Stimulated activated naive B cell treated with anti-CD40 and anti-IgM and Interleukin-4, amounts not matched to agents 10 μg/mL and 1 μg/mL and 100 μg/mL, for 72 hours (primary cell): ENCODE measurements around the gene THOC5.

ENCODE experiments used
- ATAC-seq, 2 donors: fragments of 150-1000 bp; cut with Tn5 transposase; replicated peaks; 2 replicates each; pipeline ENCODE4 v1.10.0; 2021; ENCODE audit warnings: moderate library complexity in 1 of 2
- DNase-seq: peaks from one replicate; pipeline ENCODE4 v3.0.0; 2021
- H3K27ac Mint-ChIP-seq: one replicate; pipeline ENCODE4 v1.8.0; 2022; ENCODE audit warnings: mild to moderate bottlenecking, mixed read lengths
- H3K27me3 Mint-ChIP-seq, 2 donors: one replicate each; pipeline ENCODE4 v1.8.0; 2022; ENCODE audit warnings: mixed read lengths in 2 of 2
- H3K36me3 Mint-ChIP-seq, 2 donors: one replicate each; pipeline ENCODE4 v1.8.0; 2022; ENCODE audit warnings: mixed read lengths in 2 of 2, mild to moderate bottlenecking in 1 of 2
- H3K4me1 Mint-ChIP-seq, 2 donors: one replicate each; pipeline ENCODE4 v1.8.0; 2022; ENCODE audit warnings: mixed read lengths in 2 of 2, mild to moderate bottlenecking in 1 of 2
- H3K4me3 Mint-ChIP-seq, 2 donors: one replicate each; pipeline ENCODE4 v1.8.0; 2022; ENCODE audit warnings: mild to moderate bottlenecking in 2 of 2, mixed read lengths in 2 of 2, moderate library complexity in 1 of 2
- H3K9me3 Mint-ChIP-seq, 2 donors: one replicate each; pipeline ENCODE4 v1.8.0; 2022; ENCODE audit warnings: mixed read lengths in 2 of 2, mild to moderate bottlenecking in 1 of 2

The THOC5 gene

DNA sequence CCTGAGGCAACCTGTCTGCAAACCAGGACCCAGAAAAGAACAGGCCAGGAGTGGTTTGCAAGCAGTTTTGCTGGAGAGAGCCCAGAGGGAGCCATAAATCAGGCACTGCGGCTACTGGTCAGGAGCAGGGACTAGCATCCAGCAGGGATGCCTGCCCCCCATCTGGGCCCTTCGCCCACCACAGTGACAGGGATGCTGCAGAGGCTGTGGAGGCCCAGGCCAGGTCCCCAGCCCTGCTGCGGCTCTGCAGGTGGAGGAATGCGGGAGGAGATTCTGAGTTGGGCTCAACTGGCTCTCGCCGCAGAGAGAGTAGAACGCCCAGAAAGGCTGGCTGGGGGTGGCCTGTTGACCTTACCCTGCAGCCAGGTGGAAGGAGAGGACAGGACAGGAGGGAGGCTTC is 89.9 kb downstream of the THOC5 start:
- no peaks in the 10 kb centered on the region for H3K36me3 Mint-ChIP-seq
- no peak for ATAC-seq
- H3K9me3 Mint-ChIP-seq = no peaks in the 10 kb centered on the region

GRCh38 chr22:29461263-29461662 is 92.3 kb downstream of the THOC5 start:
- Mint-ChIP-seq H3K9me3 (no peaks in the 10 kb centered on the region), H3K27ac (no peak overlapping the region), H3K27me3 (peaks cover 5 to 16% of the 10 kb centered on the region in 2 donors), H3K4me1 (peaks cover 0 to 3% of the 10 kb centered on the region in 2 donors), H3K4me3 (no peak overlapping the region), H3K36me3 (no peaks in the 10 kb centered on the region)
- ATAC-seq (no peak), DNase-seq (no peak)

More for the DNA sequence above, 89.9 kb downstream of the THOC5 start:
- peaks cover 10 to 40% of the 10 kb centered on the region in 2 donors for H3K27me3 Mint-ChIP-seq
- no peak for DNase-seq
- H3K27ac Mint-ChIP-seq = no peak overlapping the region
- no peaks in the 10 kb centered on the region for H3K4me1 Mint-ChIP-seq
- H3K4me3 Mint-ChIP-seq = no peak overlapping the region

DNA sequence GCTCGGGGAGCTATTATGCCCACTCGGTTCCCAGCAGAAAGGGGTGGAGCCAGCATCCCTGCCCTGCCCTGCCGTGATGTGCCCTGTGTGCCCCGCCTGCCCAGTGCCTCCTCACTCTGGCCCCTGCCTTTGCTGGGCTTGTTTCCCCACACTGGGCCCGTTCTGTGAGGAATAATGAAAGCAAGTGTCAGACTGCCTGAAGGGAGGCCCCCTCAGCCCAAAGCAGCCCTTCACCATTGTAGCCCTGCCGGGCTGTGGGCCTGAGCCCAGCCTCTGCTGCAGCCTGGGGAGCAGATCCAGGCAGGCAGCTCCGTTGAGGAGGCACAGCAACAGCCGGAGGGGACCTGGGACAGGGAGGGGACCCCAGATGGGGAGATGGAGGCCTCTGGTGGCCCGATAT is 93.8 kb downstream of the THOC5 start:
- DNase-seq (no peak), ATAC-seq (no peak)
- Mint-ChIP-seq H3K27me3 (peaks cover 0 to 11% of the 10 kb centered on the region in 2 donors), H3K4me1 (peaks cover 0 to 3% of the 10 kb centered on the region in 2 donors), H3K36me3 (no peaks in the 10 kb centered on the region), H3K4me3 (no peak overlapping the region), H3K27ac (no peak overlapping the region), H3K9me3 (no peaks in the 10 kb centered on the region)

DNA sequence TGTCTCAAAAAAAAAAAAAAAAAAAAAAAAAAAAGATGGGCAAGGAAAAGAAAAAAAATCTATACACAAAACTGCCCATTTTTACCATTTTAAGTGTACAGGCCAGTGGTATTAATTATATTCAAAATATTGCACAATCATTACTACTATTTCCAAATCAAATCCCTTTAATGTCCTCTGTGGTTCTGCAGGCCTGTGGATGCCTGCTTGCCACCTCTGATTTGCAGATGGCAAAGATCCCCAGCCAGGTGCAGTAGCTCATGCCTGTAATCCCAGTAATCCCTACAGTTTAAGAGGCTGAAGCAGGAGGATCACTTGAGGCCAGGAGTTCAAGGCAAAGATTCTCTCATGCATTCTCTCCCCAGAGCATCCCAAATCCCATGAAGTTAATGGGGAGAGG is 95.0 kb downstream of the THOC5 start:
- Mint-ChIP-seq H3K9me3 (no peaks in the 10 kb centered on the region), H3K36me3 (no peaks in the 10 kb centered on the region), H3K27me3 (peaks cover 0 to 7% of the 10 kb centered on the region in 2 donors), H3K27ac (no peak overlapping the region), H3K4me1 (peaks cover 0 to 3% of the 10 kb centered on the region in 2 donors), H3K4me3 (no peak overlapping the region)
- DNase-seq = no peak
- no peak for ATAC-seq

- H3K27me3 Mint-ChIP-seq = peaks cover 0 to 6% of the 10 kb centered on the region in 2 donors
- peak; percentile 30 for DNase-seq
- no peak overlapping the region for H3K27ac Mint-ChIP-seq
- no peak overlapping the region for H3K4me3 Mint-ChIP-seq
- no peaks in the 10 kb centered on the region for H3K36me3 Mint-ChIP-seq
- peak; percentile 91 to 98 for ATAC-seq
- peaks cover 0 to 3% of the 10 kb centered on the region in 2 donors for H3K4me1 Mint-ChIP-seq
- no peaks in the 10 kb centered on the region for H3K9me3 Mint-ChIP-seq
Measured at GRCh38 chr22:29457730-29458129, 95.8 kb downstream of the THOC5 start.

GRCh38 chr22:29456211-29456671 is 97.3 kb downstream of the THOC5 start:
- Mint-ChIP-seq H3K27me3 (peaks cover 0 to 1% of the 10 kb centered on the region in 2 donors), H3K9me3 (no peaks in the 10 kb centered on the region), H3K4me1 (peaks cover 0 to 3% of the 10 kb centered on the region in 2 donors)

More at GRCh38 chr22:29456211-29456671, 97.3 kb downstream of the THOC5 start:
- no peak overlapping the region for H3K4me3 Mint-ChIP-seq
- no peak overlapping the region for H3K27ac Mint-ChIP-seq
- DNase-seq (no peak), ATAC-seq (no peak)
- H3K36me3 Mint-ChIP-seq = no peaks in the 10 kb centered on the region
